Measurements from ENCODE around the gene NETO1.

DNA sequence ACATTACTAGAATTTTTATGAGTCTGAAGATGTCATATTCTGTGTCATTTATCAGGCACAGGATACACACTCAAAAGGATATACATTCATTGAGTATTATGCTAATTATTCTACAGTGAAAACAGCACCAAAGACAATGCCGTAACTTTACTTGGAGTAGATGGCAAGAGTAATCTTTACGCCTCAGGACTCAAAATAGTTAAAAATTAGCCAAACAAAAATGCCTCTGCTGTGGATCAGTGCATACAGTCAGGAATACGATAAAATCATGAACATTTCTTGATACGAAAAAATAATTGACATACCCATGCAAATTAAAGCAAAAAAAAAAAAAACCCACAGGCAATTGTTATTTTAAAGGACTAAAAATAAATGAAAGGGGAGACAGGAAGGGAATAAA, 129.7 kb downstream of the NETO1 start:
- TF ChIP-seq POLR2AphosphoS5 (IDR thresholded peaks at IDR 0.05; ENCODE audit: low read depth): no peak
- TF ChIP-seq, protein P1, sequence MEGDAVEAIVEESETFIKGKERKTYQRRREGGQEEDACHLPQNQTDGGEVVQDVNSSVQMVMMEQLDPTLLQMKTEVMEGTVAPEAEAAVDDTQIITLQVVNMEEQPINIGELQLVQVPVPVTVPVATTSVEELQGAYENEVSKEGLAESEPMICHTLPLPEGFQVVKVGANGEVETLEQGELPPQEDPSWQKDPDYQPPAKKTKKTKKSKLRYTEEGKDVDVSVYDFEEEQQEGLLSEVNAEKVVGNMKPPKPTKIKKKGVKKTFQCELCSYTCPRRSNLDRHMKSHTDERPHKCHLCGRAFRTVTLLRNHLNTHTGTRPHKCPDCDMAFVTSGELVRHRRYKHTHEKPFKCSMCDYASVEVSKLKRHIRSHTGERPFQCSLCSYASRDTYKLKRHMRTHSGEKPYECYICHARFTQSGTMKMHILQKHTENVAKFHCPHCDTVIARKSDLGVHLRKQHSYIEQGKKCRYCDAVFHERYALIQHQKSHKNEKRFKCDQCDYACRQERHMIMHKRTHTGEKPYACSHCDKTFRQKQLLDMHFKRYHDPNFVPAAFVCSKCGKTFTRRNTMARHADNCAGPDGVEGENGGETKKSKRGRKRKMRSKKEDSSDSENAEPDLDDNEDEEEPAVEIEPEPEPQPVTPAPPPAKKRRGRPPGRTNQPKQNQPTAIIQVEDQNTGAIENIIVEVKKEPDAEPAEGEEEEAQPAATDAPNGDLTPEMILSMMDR (conservative IDR thresholded peaks at IDR 0.05; ENCODE audit: low read depth in 2 of 2): no peak
- TF ChIP-seq, protein P2, sequence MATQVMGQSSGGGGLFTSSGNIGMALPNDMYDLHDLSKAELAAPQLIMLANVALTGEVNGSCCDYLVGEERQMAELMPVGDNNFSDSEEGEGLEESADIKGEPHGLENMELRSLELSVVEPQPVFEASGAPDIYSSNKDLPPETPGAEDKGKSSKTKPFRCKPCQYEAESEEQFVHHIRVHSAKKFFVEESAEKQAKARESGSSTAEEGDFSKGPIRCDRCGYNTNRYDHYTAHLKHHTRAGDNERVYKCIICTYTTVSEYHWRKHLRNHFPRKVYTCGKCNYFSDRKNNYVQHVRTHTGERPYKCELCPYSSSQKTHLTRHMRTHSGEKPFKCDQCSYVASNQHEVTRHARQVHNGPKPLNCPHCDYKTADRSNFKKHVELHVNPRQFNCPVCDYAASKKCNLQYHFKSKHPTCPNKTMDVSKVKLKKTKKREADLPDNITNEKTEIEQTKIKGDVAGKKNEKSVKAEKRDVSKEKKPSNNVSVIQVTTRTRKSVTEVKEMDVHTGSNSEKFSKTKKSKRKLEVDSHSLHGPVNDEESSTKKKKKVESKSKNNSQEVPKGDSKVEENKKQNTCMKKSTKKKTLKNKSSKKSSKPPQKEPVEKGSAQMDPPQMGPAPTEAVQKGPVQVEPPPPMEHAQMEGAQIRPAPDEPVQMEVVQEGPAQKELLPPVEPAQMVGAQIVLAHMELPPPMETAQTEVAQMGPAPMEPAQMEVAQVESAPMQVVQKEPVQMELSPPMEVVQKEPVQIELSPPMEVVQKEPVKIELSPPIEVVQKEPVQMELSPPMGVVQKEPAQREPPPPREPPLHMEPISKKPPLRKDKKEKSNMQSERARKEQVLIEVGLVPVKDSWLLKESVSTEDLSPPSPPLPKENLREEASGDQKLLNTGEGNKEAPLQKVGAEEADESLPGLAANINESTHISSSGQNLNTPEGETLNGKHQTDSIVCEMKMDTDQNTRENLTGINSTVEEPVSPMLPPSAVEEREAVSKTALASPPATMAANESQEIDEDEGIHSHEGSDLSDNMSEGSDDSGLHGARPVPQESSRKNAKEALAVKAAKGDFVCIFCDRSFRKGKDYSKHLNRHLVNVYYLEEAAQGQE (IDR thresholded peaks at IDR 0.05; ENCODE audit: unreplicated experiment): no peak
- no peak for TF ChIP-seq EZH2phosphoT487 (IDR thresholded peaks at IDR 0.05; ENCODE audit: unreplicated experiment)
- TF ChIP-seq EZH2 (IDR thresholded peaks at IDR 0.05; ENCODE audit: low read depth, unreplicated experiment): no peak
- TF ChIP-seq, protein P3, sequence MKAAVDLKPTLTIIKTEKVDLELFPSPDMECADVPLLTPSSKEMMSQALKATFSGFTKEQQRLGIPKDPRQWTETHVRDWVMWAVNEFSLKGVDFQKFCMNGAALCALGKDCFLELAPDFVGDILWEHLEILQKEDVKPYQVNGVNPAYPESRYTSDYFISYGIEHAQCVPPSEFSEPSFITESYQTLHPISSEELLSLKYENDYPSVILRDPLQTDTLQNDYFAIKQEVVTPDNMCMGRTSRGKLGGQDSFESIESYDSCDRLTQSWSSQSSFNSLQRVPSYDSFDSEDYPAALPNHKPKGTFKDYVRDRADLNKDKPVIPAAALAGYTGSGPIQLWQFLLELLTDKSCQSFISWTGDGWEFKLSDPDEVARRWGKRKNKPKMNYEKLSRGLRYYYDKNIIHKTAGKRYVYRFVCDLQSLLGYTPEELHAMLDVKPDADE (IDR thresholded peaks at IDR 0.05): no peak
- TF ChIP-seq JUNB (IDR thresholded peaks at IDR 0.05; ENCODE audit: unreplicated experiment): no peak
- TF ChIP-seq ZNF331 (CRISPR knock-in tag; IDR thresholded peaks at IDR 0.05; ENCODE audit: low read depth): no peak
- TF ChIP-seq CREB1 (CRISPR knock-in tag; IDR thresholded peaks at IDR 0.05; ENCODE audit: low read depth): no peak
- TF ChIP-seq STAT1 (IDR thresholded peaks at IDR 0.05; ENCODE audit: unreplicated experiment): no peak
- no peak for TF ChIP-seq ZNF114 (CRISPR knock-in tag; IDR thresholded peaks at IDR 0.05)
- TF ChIP-seq, protein P4, sequence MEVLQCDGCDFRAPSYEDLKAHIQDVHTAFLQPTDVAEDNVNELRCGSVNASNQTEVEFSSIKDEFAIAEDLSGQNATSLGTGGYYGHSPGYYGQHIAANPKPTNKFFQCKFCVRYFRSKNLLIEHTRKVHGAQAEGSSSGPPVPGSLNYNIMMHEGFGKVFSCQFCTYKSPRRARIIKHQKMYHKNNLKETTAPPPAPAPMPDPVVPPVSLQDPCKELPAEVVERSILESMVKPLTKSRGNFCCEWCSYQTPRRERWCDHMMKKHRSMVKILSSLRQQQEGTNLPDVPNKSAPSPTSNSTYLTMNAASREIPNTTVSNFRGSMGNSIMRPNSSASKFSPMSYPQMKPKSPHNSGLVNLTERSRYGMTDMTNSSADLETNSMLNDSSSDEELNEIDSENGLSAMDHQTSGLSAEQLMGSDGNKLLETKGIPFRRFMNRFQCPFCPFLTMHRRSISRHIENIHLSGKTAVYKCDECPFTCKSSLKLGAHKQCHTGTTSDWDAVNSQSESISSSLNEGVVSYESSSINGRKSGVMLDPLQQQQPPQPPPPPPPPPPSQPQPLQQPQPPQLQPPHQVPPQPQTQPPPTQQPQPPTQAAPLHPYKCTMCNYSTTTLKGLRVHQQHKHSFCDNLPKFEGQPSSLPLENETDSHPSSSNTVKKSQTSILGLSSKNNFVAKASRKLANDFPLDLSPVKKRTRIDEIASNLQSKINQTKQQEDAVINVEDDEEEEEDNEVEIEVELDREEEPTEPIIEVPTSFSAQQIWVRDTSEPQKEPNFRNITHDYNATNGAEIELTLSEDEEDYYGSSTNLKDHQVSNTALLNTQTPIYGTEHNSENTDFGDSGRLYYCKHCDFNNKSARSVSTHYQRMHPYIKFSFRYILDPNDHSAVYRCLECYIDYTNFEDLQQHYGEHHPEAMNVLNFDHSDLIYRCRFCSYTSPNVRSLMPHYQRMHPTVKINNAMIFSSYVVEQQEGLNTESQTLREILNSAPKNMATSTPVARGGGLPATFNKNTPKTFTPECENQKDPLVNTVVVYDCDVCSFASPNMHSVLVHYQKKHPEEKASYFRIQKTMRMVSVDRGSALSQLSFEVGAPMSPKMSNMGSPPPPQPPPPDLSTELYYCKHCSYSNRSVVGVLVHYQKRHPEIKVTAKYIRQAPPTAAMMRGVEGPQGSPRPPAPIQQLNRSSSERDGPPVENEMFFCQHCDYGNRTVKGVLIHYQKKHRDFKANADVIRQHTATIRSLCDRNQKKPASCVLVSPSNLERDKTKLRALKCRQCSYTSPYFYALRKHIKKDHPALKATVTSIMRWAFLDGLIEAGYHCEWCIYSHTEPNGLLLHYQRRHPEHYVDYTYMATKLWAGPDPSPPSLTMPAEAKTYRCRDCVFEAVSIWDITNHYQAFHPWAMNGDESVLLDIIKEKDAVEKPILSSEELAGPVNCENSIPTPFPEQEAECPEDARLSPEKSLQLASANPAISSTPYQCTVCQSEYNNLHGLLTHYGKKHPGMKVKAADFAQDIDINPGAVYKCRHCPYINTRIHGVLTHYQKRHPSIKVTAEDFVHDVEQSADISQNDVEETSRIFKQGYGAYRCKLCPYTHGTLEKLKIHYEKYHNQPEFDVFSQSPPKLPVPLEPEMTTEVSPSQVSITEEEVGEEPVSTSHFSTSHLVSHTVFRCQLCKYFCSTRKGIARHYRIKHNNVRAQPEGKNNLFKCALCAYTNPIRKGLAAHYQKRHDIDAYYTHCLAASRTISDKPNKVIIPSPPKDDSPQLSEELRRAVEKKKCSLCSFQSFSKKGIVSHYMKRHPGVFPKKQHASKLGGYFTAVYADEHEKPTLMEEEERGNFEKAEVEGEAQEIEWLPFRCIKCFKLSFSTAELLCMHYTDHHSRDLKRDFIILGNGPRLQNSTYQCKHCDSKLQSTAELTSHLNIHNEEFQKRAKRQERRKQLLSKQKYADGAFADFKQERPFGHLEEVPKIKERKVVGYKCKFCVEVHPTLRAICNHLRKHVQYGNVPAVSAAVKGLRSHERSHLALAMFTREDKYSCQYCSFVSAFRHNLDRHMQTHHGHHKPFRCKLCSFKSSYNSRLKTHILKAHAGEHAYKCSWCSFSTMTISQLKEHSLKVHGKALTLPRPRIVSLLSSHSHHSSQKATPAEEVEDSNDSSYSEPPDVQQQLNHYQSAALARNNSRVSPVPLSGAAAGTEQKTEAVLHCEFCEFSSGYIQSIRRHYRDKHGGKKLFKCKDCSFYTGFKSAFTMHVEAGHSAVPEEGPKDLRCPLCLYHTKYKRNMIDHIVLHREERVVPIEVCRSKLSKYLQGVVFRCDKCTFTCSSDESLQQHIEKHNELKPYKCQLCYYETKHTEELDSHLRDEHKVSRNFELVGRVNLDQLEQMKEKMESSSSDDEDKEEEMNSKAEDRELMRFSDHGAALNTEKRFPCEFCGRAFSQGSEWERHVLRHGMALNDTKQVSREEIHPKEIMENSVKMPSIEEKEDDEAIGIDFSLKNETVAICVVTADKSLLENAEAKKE (CRISPR knock-in tag; IDR thresholded peaks at IDR 0.05): no peak

Data from GM23338 (cell line).